Activated T-cell treated with anti-CD3 and anti-CD28 coated beads for 24 hours (primary cell): Measurements from ENCODE around the gene PPARG.
"Not testable (repeated sequence)": the region's sequence is repeated elsewhere in the genome, so short reads cannot be mapped to it uniquely, and the experiment has no call there.

Experiments used
- DNase-seq: peaks from one replicate; pipeline ENCODE4 v3.0.0-alpha.2; 2020; ENCODE audit warnings: low read depth

PPARG gene

GRCh38 chr3:12288182-12289129 is at the start of gene PPARG:
Gene PPARG, plus strand, starts transcription at chr3:12289070. Its CDS starts 90,642 bp downstream, at chr3:12379712.
- no peak for DNase-seq

- no peak for DNase-seq
These were observed 49.6 kb upstream of the PPARG start for GRCh38 chr3:12239301-12239700.

GRCh38 chr3:12242772-12243171 is 46.1 kb upstream of the PPARG start:
- DNase-seq, result no peak

DNA sequence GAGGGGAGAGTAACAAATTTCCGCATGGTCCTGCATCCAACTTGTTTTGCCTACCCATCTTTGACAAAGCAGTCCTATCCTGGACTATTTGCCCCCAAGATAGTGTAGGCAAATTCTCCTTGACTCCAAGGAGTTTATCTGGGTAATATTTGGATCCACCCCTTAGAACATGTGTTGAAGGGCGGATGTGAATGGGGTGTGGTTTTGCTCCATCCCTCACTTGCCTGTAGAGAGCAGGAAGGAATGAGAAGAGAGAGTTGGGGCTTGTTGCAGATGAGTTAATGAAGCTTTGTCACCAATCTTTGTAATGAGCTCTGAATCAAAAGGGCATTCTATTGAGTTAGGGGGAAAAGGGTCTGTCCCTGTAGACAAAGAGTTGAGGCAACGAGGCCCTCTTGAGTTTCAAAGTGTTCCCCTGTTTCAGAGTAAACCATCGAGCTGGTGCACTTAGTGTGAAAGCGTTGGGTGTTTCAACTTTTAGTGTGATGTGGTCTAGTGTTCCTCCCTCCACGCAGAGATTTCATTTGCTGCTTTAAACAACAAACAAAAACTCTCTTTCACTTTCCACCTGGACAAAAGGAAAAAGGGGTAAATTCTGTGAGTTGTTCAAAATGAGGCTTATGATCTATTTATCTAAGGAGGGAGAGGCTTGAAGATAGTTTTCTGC is 42.2 kb upstream of the PPARG start:
- DNase-seq, result no peak

DNA sequence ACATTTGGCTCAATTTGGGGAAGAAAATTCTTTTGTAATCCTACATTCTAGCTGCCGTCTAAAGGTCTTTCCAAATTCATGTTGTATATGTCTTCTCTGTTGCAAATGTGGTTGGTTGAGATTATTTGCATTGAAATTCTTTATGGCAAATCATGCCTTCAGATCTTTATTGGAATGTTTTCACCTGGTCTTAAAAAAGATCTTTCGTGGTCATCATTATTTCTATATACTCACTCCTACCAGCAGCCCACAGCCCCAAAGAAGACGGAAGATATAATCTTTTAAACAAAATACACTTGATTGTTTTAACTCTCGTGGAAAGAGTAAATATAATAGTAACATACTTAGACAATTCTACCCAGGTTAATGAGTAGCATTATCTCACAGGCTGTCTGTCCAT is 41.5 kb upstream of the PPARG start:
- no peak for DNase-seq

DNA sequence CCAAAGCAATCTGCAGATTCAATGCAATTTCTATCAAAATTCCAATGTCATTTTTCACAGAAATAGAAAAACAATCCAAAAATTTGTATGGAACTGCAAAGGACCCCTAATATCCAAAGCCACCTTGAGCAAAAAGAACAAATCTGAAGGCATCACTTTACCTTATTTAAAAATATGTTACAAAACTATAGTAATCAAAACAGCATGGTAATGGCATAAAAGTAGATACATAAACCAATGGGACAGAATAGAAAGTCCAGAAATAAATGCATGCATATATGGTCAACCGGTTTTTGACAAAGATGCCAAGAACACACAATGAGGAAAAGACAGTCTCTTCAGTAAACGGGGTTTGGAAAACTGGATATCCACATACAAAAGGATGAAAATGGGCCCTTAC is 39.4 kb upstream of the PPARG start:
- DNase-seq, result no peak

GRCh38 chr3:12252889-12253288 is 36.0 kb upstream of the PPARG start:
- DNase-seq, result no peak

DNA sequence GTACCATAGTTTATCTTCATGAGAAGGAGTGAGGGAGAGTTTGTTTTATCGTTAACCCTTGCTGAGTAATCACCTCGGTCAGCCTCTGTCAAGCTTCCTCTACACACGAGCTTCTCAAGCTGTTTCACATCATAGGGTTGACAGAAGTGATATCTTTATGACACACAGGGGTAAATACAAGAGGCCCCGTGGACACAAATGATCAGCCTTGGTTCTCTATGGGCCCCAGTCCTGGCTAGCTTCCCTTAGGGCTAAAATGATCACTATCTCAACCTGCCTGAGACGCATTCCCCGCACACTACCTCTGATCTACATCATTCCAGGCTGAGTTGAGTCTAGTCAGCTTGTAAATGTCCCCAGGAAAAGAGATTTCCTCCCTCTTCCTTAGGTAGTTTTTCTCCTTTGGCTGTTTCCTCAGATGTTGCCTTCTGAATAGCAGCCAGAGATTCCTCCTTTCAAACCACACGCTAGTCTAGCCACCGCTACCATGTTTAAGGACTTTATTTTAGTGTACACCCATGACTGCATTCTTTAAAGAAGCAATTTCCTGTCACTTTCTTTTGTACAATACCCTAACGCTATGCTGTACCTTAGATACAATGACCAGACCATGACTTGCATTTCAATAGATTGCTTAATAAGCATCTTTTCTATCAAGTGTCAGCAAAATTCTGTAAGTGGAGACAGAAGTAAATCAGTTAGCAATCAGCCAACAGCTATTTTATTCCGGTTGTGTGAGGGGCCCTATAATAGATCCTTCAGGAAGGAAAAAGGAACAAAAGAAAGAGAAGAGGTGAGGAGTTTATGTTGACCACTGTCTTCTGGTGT is 35.1 kb upstream of the PPARG start:
- no peak for DNase-seq

DNA sequence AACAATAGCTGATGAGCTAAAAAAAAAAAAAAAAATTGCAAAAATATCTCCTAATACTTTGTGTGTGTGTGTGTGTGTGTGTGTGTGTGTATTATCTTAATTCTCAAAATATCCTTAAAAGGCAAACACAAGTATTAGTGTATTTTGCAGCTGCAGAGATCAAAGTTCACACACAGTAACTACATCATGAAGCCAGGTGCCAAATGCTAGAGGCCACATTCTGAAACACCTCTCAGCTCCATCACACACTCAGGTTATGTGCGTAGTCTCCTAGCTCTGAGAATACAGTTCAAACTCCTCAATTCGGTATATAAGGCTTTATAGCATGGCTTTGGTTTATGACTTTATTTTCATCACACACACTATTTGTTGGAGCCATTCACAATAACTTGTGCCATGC is 33.5 kb upstream of the PPARG start:
- no peak for DNase-seq

- DNase-seq, result no peak
These were observed 30.0 kb upstream of the PPARG start for GRCh38 chr3:12258911-12259310.

DNA sequence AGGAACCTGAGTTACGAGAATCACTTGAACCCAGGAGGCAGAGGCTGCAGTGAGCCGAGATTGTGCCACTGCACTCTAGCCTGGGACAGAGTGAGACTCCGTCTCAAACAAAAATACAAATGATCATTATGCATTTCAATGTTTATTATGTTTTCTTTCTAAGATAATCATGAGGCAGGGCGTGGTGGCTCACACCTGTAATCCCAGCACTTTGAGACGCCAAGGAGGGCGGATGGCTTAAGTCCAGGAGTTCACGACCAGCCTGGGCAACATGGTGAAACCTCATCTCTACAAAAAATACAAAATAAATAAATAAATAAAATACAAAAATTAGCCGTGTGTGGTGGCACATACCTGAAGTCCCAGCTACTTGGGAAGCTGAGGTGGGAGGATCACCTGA is 26.7 kb upstream of the PPARG start:
- not testable (repeated sequence) for DNase-seq

DNA sequence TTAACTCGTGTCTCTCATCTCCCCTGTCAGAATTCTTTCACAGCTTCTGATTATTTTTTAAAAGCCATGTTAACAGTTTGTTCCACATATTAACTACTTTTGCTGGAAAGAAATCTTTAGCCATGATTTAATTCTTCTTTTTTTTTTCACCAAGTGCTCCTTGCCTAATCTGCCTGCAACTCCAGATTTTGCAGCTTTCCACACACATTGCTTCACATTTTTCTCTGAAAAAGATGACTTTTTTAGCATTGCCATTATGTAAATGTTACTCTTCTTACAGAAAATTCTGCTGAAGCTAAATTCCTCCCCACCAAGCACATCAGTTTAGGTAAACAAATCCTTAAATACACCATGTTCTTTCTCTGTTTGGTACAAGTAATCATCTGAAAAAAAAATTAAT is 23.4 kb upstream of the PPARG start:
- DNase-seq, result no peak

GRCh38 chr3:12266038-12266437 is 22.8 kb upstream of the PPARG start:
- DNase-seq, result no peak

DNA sequence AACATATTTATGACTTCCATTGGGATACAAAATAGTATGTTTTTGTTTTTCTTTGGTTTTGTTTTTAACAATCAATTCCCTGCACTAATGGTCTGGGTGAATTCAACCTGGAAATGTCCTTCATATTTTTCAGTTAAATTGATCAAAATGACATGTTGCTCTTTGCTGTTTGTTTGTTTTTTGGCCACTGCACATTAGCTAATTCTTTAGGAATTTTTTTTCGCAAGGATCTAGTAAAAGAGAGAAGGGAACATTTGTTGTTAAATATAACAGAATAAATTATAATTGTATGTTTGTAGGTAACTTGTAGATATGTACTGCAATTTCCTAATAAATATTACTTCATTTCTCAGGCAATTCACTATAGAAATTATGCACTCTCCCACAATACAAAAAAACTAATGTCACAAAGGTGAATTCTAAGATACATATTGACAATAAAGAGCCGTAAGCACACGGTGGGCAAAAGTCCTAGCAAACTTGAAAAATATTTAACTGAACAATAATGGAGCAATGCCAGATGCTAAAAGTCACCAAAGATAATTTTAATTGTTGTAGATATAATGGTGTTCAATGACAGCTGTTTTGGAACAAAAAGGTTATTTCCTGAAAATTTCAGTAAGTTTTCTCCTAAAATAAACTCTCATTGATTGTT is 21.4 kb upstream of the PPARG start:
- no peak for DNase-seq

- DNase-seq, result no peak
These were observed 20.7 kb upstream of the PPARG start for GRCh38 chr3:12268049-12268735.

DNA sequence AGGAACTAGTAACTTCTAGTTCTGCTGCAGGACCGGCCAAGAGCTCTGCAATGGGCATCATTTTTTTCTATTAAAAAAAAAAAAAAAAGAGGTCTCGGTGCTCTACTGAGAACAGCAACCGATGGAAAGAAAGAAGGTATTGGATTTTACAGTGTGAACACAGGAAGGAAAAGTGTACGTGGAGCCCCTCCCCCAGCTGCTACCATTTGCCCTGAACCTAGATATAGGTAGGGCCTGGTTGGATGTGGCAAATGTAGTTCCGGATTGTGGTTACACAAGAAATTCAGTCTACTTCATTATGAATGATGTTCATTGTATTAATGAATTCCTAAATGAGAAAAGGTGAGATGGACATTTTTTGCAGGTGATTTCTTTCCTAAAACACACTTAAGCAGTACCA is 17.9 kb upstream of the PPARG start:
- no peak for DNase-seq

- no peak for DNase-seq
These were observed 15.7 kb upstream of the PPARG start for GRCh38 chr3:12273045-12273695.

GRCh38 chr3:12275974-12276650 is 12.8 kb upstream of the PPARG start:
- DNase-seq, result no peak

DNA sequence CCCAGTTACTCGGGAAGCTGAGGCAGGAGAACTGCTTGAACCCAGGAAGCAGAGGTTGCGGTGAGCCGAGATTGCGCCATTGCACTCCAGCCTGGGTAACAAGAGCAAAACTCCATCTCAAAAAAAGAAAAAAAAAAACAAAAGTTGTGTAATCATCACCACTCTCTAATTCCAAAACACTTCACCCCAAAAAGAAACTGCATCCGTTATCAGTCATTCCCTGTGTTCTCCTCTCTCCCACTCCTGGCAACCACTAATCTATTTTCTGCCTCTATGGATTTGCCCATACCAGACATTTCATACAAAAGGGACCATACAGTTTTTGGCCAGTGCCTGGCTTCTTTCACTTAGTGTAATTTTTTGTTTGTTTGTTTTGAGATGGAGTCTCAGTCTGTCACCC is 12.0 kb upstream of the PPARG start:
- DNase-seq, result not testable (repeated sequence)

DNA sequence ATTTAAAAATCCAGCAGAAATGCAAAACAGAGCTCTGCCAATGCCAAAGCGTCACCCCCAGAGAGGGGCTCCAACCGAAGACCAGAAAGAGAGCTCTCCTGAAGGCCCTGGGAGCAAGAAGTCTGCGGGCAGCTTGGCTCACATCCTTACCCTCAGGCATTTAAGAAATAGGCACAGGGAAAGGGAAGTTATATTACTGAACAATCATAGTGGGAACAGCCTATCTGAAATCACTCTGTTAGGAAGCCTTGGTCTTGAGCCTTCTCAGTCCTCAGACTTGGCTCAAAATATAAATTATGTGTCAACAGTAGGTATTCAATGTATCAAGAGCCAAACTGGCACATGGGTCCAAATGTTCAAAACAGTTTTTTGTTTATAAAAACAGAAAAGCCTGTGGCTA is 10.3 kb upstream of the PPARG start:
- no peak for DNase-seq
